CD4-positive, alpha-beta T cell treated with Interleukin-12 subunit alpha and Interleukin-12 subunit beta, for 1 hour (primary cell): ENCODE results near the gene SALL1.

ENCODE experiments used
- DNase-seq: peaks from one replicate; pipeline ENCODE4 v3.0.0-alpha.2; 2020

The SALL1 gene

GRCh38 chr16:51155820-51156806 lies 5.0 kb upstream of the SALL1 start:
- DNase-seq: no peak

- DNase-seq: no peak
Measured at GRCh38 chr16:51155199-51155607, 4.1 kb upstream of the SALL1 start.

- DNase-seq: no peak
Measured at GRCh38 chr16:51154271-51155171, 3.5 kb upstream of the SALL1 start.

- DNase-seq: no peak
Measured at GRCh38 chr16:51153577-51154031, 2.5 kb upstream of the SALL1 start.

- no peak for DNase-seq
Measured at GRCh38 chr16:51152691-51153576, 1.9 kb upstream of the SALL1 start.

GRCh38 chr16:51151961-51152663 lies 1.0 kb upstream of the SALL1 start:
- DNase-seq: no peak

- DNase-seq: no peak
Measured at GRCh38 chr16:51151435-51151960, 428 bp upstream of the SALL1 start.

GRCh38 chr16:51150165-51150887 lies 744 bp downstream of the SALL1 start:
- DNase-seq: no peak

GRCh38 chr16:51149721-51150164 lies 1.3 kb downstream of the SALL1 start:
- DNase-seq: no peak

- DNase-seq: no peak
Measured at GRCh38 chr16:51149251-51149661, 1.8 kb downstream of the SALL1 start.

GRCh38 chr16:51148678-51149228 lies 2.3 kb downstream of the SALL1 start:
- DNase-seq: no peak

- no peak for DNase-seq
Measured at GRCh38 chr16:51147776-51148677, 3.0 kb downstream of the SALL1 start.

- no peak for DNase-seq
Measured at GRCh38 chr16:51146256-51146924, 4.7 kb downstream of the SALL1 start.

- DNase-seq: no peak
Measured at GRCh38 chr16:51144203-51144602, 6.9 kb downstream of the SALL1 start.

GRCh38 chr16:51143196-51143977 lies 7.7 kb downstream of the SALL1 start:
- no peak for DNase-seq

GRCh38 chr16:51141541-51141940 lies 9.5 kb downstream of the SALL1 start:
- DNase-seq: no peak

GRCh38 chr16:51141106-51141505 lies 10.0 kb downstream of the SALL1 start:
- DNase-seq: no peak

GRCh38 chr16:51140112-51140511 lies 11.0 kb downstream of the SALL1 start:
- DNase-seq: no peak
